DMS79 treated with DMSO at 0.1 percent for 48 hours (cell line): ENCODE data around the gene PPIP5K2.
"Not testable (repeated sequence)": the region's sequence is repeated elsewhere in the genome, so short reads cannot be mapped to it uniquely, and the experiment has no call there.

Experiments used
- DNase-seq: peaks from one replicate; lab custom pipeline; 2025; lab: John Stamatoyannopoulos, UW

PPIP5K2 gene

GRCh38 chr5:103207653-103208052, 87.6 kb downstream of the PPIP5K2 start:
- no peak for DNase-seq

GRCh38 chr5:103208460-103208859, 88.4 kb downstream of the PPIP5K2 start:
- no peak for DNase-seq

GRCh38 chr5:103209065-103209464, 89.0 kb downstream of the PPIP5K2 start:
- DNase-seq = no peak

GRCh38 chr5:103210952-103211351, 90.9 kb downstream of the PPIP5K2 start:
- DNase-seq = no peak

GRCh38 chr5:103211576-103212561, 91.8 kb downstream of the PPIP5K2 start:
- DNase-seq = no peak

- no peak for DNase-seq
Measured at GRCh38 chr5:103216137-103216536, 96.0 kb downstream of the PPIP5K2 start.

- DNase-seq = no peak
Measured at GRCh38 chr5:103216697-103217096, 96.6 kb downstream of the PPIP5K2 start.

GRCh38 chr5:103217101-103217500, 97.0 kb downstream of the PPIP5K2 start:
- no peak for DNase-seq

GRCh38 chr5:103218164-103218563, 98.1 kb downstream of the PPIP5K2 start:
- no peak for DNase-seq

GRCh38 chr5:103219074-103219473, 99.0 kb downstream of the PPIP5K2 start:
- not testable (repeated sequence) for DNase-seq

- no peak for DNase-seq
Measured at GRCh38 chr5:103223031-103223955, 103.2 kb downstream of the PPIP5K2 start.

GRCh38 chr5:103224118-103224893, 104.2 kb downstream of the PPIP5K2 start:
- DNase-seq = no peak

GRCh38 chr5:103224894-103225246, 104.8 kb downstream of the PPIP5K2 start:
- DNase-seq = no peak

GRCh38 chr5:103228061-103228460, 108.0 kb downstream of the PPIP5K2 start:
- no peak for DNase-seq

GRCh38 chr5:103228588-103228987, 108.5 kb downstream of the PPIP5K2 start:
- no peak for DNase-seq

- DNase-seq = no peak
Measured at GRCh38 chr5:103232393-103232999, 112.4 kb downstream of the PPIP5K2 start.

GRCh38 chr5:103234239-103234975, 114.3 kb downstream of the PPIP5K2 start:
- no peak for DNase-seq

GRCh38 chr5:103235891-103236290, 115.8 kb downstream of the PPIP5K2 start:
- no peak for DNase-seq

GRCh38 chr5:103237778-103238177, 117.7 kb downstream of the PPIP5K2 start:
- DNase-seq = no peak

- no peak for DNase-seq
Measured at GRCh38 chr5:103243665-103244064, 123.6 kb downstream of the PPIP5K2 start.

GRCh38 chr5:103244398-103244797, 124.3 kb downstream of the PPIP5K2 start:
- no peak for DNase-seq
